NCI-H187 treated with DMSO at 0.1 percent for 48 hours (cell line): ENCODE measurements around the gene SLC34A3.

Experiments used
- DNase-seq: peaks from one replicate; lab custom pipeline; 2025; lab: John Stamatoyannopoulos, UW

The SLC34A3 gene

DNA sequence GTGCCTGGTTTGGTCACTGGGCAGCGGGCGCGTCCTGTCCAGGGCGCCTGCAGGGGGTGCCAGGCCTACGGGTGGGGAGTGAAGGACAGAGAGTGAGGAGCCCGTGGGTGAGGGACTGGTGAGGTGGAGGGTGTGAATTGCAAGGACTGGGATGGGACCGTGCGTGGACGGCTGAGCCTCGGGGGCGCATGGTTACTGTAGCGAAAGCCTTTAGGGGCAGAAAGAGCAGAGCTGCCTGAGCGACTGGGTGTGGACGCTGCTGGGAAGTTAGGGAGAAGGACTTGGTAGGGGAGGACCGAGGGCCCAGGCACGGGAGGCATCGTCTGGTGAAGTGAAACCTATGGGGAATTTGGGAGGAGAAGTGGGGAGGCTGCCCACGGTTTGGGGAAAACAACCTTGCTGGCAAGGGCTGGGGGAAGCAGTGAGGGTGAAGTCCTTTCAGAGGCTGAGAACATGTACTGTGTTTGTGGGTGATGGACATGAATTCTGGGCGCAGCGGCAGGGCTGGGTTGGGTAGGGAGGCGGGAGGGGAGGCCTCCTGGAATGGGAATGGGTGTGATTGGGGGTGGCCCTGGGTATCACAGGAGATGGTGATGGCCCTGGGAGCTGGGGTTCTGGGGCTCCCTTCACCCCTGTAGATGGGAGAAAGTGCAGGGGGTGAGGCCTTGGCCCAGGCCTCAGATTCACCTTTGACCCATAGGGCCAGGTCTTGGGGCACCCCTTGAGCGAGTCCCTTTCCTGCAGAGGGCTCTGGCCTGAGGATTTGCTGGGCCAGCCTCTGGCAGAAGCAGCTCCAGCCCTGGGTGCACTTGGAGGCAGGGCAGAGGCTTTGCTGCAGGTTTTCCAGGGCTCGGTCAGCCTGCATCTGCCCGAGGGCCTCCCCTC, 45.1 kb downstream of the SLC34A3 start:
- DNase-seq: no peak

DNA sequence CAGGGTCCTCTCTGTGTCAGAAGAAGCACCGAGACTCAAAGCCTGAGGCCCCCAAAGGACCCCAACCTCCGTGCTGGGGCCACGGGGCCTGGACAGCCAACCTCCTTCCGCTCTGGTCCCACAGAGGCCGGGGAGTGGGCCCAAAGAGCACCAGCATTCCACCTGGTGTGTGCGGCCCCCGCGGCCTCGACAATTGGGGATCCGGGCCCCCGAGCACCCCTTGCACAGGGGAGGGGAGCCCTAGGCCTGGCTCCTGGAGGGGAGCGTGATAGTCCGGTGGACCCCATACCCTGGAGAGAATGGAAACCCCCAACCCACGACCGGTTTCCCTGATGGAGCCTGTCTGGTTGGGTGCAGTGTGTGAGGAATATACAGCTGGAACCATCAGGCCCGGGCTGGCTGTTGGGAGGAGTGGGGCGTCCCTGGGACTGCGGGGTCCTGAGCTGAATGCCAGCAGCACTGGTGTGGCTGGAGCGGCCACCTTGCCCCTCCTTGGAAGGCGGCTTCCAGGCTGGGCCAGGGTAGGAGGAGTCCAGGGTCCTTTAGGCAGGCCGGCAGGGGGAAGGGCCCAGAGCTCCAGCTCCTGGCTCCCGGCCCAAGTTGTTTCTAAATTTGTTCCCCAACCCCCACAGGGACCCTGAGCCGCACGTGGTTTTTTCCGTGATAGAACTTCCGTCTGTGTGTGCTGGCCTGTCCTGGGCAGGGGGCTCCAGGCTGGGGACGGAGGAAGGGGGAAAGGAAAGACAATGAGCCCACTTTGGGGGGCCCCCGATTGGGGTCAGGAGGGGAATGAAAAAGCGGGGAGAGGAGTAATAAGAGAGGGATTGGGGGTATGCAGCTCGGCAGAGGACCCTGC, 46.0 kb downstream of the SLC34A3 start:
- no peak for DNase-seq

DNA sequence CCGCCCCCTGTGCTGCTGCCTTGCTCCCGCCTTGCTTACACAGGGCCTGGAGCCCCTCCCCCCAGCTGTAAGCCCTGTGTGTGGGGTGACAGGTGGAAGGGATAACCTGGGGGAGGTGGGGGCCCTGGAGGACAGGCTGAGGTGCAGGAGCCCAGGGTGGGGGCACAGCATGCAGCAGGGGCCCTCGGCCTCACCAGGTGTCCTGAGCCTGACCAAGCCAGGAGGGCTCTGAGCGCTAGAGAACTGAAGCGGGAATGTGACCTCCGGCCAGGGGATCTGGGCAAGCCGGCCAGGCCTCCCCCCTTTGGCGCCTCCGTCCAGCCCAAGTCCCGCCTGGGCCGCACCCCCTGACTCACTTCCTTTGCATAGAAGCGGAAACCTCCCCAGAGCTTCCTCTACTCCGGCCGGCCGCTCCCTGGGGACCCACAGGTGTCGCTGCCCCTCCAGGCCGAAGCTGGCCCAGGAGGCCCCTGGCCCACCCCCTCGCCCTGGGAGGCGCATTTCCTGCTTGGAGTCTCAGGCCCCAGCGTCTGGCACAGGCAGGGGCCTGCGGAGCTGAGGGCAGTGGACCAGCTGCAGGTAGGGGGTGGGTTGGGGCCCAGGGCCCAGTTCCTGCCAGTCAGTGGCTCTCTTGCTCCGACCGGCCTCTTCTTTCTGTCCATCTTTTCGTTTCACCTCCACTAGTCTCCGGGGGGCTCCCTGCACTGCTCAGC, 46.8 kb downstream of the SLC34A3 start, which contains the start of gene TOR4A:
TSS of gene TOR4A (plus strand) at position 398 of the 713 bp plus-strand sequence. CDS start 964 bp downstream, outside the sequence.
- DNase-seq: no peak

DNA sequence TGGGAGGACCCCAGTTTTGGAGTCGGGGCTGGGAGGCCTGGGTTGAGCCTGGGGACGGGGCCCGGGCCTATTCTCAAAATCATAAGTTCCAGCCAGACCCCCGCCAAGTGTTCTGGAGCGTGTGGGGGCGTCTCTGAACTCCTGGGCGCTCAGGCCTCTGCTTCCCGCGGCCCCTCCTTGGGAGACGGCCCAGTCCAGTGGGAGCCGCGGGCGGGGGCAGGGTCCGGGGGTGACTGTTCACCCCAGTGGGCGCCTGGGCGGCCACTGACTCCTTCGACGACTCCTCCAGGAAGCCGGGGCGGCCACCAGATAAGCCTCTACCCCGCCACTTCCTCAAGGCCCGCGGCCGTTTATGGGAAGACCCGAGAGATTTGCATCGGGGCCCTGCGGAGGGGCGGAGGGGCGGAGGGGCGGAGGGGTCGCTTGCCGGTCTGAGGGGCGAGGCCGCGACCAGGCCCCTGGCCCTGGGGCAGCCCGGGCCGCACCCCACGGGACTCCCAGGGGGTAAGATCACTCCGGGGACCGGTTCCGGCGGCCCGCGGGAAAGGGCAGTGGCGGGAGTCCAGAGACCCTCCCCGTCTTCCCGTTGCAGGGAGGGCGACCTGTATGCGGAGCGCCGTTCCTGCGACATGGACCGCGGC, 47.5 kb downstream of the SLC34A3 start:
- no peak for DNase-seq

DNA sequence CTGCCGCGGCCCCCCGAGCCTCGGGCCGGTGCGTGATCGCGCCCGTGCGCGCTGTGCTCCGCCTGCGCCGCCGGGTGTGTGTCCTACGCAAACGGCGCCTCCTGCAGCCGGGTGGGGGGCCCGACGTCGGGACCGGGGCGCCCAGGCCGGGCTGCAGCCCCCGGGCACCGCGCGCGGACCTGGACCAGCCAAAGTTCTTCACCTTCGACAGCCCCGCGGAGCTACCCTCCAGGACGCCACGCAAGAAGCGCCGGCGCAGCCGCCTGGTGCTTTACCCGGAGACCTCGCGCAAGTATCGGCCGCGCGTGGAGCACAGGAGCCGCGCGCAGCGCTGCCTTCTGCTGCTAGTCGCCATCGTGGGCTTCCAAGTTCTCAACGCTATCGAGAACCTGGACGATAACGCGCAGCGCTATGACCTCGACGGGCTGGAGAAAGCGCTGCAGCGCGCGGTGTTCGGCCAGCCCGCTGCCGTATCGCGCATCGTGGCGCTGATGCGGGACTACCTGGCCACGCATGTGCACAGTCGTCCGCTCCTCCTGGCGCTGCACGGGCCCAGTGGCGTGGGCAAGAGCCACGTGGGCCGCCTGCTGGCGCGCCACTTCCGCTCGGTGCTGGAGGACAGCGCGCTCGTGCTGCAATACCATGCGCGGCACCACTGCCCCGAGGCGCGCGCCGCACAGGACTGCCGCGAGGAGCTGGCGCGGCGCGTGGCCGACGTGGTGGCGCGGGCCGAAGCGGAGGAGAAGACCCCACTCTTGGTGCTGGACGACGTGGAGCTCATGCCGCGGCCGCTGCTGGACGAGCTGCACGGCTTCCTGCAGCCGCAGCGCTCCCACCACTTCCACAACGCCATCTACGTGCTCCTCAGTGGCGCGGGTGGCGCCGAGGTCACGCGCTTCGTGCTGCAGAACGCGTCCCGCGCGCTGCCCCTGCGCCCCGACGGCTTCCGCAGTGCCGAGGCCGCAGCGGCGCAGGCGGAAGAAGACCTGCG, 48.3 kb downstream of the SLC34A3 start:
- DNase-seq: no peak

DNA sequence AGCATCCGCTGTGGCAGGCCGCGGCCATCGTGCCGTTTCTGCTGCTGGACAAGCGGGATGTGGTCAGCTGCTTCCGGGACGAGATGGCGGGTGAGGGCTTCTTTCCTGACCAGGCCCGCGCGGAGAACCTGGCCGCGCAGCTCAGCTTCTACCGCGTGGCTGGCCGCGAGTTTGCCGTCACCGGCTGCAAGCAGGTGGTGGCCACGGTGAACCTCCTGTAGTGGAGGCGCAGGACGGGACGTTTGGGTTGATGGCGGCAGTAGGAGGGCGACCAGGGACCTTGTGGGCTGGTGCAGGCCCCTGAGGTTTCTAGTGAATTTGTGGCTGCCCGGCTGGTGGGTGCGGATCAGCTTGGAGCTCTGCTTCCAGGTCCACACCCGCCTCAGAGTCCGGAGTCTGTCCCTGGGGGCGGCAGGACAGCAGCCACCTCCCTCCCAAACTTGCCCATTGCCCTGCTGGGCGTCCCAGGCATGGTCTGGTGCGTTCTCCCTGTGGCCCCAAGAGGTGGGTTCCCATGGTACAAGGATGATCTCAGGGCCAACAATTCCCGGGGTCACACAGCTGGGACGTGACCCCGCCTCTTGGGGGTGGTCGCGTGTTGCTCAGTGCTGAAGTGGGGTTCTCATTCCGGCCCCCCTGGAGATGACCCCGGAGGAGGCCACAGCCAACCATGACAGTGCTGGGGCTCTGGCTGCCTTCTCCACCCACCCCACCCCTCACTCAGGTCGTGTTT, 49.2 kb downstream of the SLC34A3 start:
- DNase-seq: no peak

DNA sequence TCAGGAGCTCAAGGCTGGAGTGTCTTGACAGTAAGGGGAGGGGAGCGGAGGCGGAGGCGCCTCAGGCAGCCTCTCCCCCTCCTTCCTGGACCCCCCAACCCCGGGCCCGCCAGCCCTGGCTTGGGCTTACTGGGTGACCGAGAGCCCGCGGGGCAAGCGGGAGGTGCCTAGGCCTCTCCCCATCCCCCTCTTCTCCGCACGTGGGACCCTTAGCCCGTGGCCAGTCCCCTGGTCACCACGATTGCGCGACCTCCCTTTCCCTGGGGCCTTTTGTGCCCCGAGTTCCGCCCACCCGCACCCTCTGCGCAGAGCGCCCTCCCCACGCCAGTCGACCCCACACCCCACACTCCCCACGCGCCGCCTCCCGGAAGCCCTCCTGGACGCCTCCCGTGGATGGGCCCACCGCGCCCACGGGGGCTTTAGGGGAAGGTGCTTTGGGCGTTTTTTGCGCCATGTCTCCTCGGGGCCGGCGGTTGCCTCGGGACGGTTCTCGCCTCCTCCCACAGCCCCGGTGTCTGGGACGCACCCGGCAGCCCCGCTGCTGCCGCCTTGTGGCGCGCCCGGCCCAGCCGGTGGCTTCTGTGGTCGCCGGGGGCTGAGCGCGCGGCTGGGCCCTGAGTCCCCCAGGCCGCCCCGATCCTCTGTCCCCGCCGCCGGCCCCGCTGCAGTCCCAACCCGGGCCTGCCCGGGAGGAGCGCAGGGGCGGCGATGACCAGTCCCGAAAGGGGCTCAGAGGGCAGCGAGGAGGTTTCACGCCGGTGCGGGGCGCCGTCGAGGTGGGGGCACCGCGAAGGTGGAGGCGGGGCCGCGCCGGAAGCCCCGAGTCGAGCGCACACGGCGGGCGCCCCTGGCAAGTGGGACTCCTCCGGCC, 50.0 kb downstream of the SLC34A3 start:
- DNase-seq: no peak

DNA sequence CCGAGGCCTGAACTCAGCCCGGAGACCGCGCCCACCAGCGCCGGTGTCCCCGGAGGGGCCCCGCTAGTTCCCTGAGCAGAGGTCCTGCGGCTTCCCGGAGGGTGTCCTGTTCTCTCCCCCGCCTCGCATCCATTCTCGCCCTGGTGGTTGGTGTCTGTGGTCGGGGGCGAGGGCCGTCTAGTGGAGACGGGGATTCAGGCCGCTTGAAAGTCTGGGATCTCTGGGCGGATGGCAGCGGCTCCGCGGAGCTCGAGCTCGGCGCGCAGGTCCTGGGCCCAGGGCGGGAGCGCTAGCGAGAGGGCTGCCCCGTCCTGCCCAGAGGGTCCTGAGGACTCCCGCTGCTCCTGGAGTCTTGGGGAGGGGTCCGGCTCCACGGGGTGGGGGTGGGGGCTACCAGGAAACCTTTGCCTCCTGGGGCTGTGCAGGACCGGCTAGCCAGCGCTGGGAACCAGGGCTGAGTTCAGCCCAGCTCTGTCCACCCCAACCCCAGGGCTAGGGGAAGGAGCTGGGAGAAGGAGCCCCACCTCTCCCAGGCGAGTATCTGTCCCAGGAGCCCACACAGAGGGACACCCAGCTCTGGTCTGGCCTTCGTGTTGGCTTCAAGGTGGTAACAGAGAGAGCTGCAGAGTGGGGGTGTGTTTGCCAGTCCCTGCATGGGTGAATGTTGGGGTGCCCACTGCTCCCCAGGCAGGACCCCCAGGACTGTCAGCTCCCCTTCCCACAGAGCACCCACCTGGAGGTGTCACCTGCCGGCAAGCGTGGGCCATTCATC, 50.8 kb downstream of the SLC34A3 start:
- no peak for DNase-seq
